HepG2 (cell line): ENCODE data around the gene ZNF3. TPM values are rescaled to one million over a fixed set of nuclear protein-coding genes. Genes with fewer than 3 reads are reported as not detected.
A peak's percentile ranks its signal among the peaks of the same experiment; 100 is the strongest.

Experiments
- CREM ChIP-seq, 2 experiments: sonication (generic) in 1 of 2; formaldehyde crosslinking in 1 of 2; IDR thresholded peaks; 2 replicates each; pipeline versions ENCODE4 v1.4.0 to v1.6.1; 2016 to 2020; ENCODE audit warnings: antibody characterized with exemption in 1 of 2, mild to moderate bottlenecking in 1 of 2, missing genetic modification reagents in 1 of 2
- ELF1 ChIP-seq: sonication (generic); formaldehyde crosslinking; IDR thresholded peaks from 2 replicates; pipeline ENCODE4 v1.4.0; 2020; ENCODE audit warnings: missing genetic modification reagents
- KDM2A ChIP-seq: sonication (generic); formaldehyde crosslinking; IDR thresholded peaks from 2 replicates; pipeline ENCODE4 v1.4.0; 2020; ENCODE audit warnings: low read depth, missing genetic modification reagents, borderline replicate concordance
- MIXL1 ChIP-seq: IDR thresholded peaks from 2 replicates; pipeline ENCODE4 v1.6.1; 2016
- PAX8 ChIP-seq: sonication (generic); formaldehyde crosslinking; IDR thresholded peaks from 2 replicates; pipeline ENCODE4 v1.8.0; 2022; ENCODE audit warnings: mild to moderate bottlenecking, missing genetic modification reagents, borderline replicate concordance
- PRDM15 ChIP-seq: sonication (generic); formaldehyde crosslinking; IDR thresholded peaks from 2 replicates; pipeline ENCODE4 v1.4.0; 2020; ENCODE audit warnings: missing genetic modification reagents
- PRDM4 ChIP-seq: sonication (generic); formaldehyde crosslinking; IDR thresholded peaks from 2 replicates; pipeline ENCODE4 v1.9.0; 2021; ENCODE audit warnings: missing genetic modification reagents, borderline replicate concordance
- RORA ChIP-seq: sonication (generic); formaldehyde crosslinking; IDR thresholded peaks from 2 replicates; pipeline ENCODE4 v1.5.0; 2020; ENCODE audit warnings: mild to moderate bottlenecking, missing genetic modification reagents, moderate library complexity
- SAP130 ChIP-seq: IDR thresholded peaks from 2 replicates; pipeline ENCODE4 v1.6.1; 2016; ENCODE audit warnings: low read depth
- STAT5B ChIP-seq: sonication (generic); formaldehyde crosslinking; IDR thresholded peaks from 2 replicates; pipeline ENCODE4 v1.4.0; 2020; ENCODE audit warnings: missing genetic modification reagents
- ZBTB20 ChIP-seq: sonication (generic); formaldehyde crosslinking; IDR thresholded peaks from 2 replicates; pipeline ENCODE4 v1.8.1; 2023; ENCODE audit warnings: missing genetic modification reagents, low read depth, mild to moderate bottlenecking, borderline replicate concordance
- ZBTB37 ChIP-seq: sonication (generic); formaldehyde crosslinking; IDR thresholded peaks from 2 replicates; pipeline ENCODE4 v1.4.0; 2020; ENCODE audit warnings: mild to moderate bottlenecking, missing genetic modification reagents
- ZFP41 ChIP-seq: sonication (generic); formaldehyde crosslinking; IDR thresholded peaks from 2 replicates; pipeline ENCODE4 v1.4.0; 2020; ENCODE audit warnings: mild to moderate bottlenecking, missing genetic modification reagents, borderline replicate concordance
- ZNF326 ChIP-seq: sonication (generic); formaldehyde crosslinking; IDR thresholded peaks from 2 replicates; pipeline ENCODE4 v1.4.0; 2020; ENCODE audit warnings: missing genetic modification reagents, borderline replicate concordance
- ZNF598 ChIP-seq: sonication (generic); formaldehyde crosslinking; IDR thresholded peaks from 2 replicates; pipeline ENCODE4 v1.5.1; 2020; ENCODE audit warnings: mild to moderate bottlenecking, missing genetic modification reagents, borderline replicate concordance
- ZNF619 ChIP-seq: sonication (generic); formaldehyde crosslinking; IDR thresholded peaks from 2 replicates; pipeline ENCODE4 v1.4.0; 2020; ENCODE audit warnings: mild to moderate bottlenecking, missing genetic modification reagents
- ZNF747 ChIP-seq: sonication (generic); formaldehyde crosslinking; IDR thresholded peaks from 2 replicates; pipeline ENCODE4 v1.8.1; 2023; ENCODE audit warnings: missing genetic modification reagents, mild to moderate bottlenecking, borderline replicate concordance
- ZNF749 ChIP-seq: sonication (generic); formaldehyde crosslinking; IDR thresholded peaks from 2 replicates; pipeline ENCODE4 v1.8.0; 2022; ENCODE audit warnings: mild to moderate bottlenecking, missing genetic modification reagents, moderate library complexity, borderline replicate concordance
- ZNF768 ChIP-seq: sonication (generic); formaldehyde crosslinking; IDR thresholded peaks from 2 replicates; pipeline ENCODE4 v1.4.0; 2020; ENCODE audit warnings: missing genetic modification reagents
- ZNF878 ChIP-seq: sonication (generic); formaldehyde crosslinking; IDR thresholded peaks from 2 replicates; pipeline ENCODE4 v1.8.1; 2023; ENCODE audit warnings: mild to moderate bottlenecking, missing genetic modification reagents, moderate library complexity
- ZNF883 ChIP-seq: sonication (generic); formaldehyde crosslinking; IDR thresholded peaks from 2 replicates; pipeline ENCODE4 v1.5.1; 2020; ENCODE audit warnings: mild to moderate bottlenecking, missing genetic modification reagents; ENCODE audit errors: not compliant biosample characterization
- ZZZ3 ChIP-seq: sonication (generic); formaldehyde crosslinking; IDR thresholded peaks from 2 replicates; pipeline ENCODE4 v1.4.0; 2020; ENCODE audit warnings: missing genetic modification reagents, mild to moderate bottlenecking, borderline replicate concordance
- polyA plus RNA-seq, 8 experiments: library from polyadenylated mRNA; depleted of rRNA in 3 of 8; stranded (reverse) in 7 of 8; unstranded in 1 of 8; fragments of >200 nt; fragmentation: Illumina TruSeq in 4 of 8; extraction: Trizol in 4 of 8; gene quantifications; 2 replicates each; pipeline versions ENCODE4 v1.2.1 to v1.2.3, GENCODE V29; 2011 to 2016; ENCODE audit warnings: low read depth in 4 of 8, missing spikeins in 1 of 8, mixed read lengths in 1 of 8; ENCODE audit not compliant: insufficient read depth in 1 of 8
- total RNA-seq, 5 experiments: library from RNA; depleted of rRNA; stranded (reverse); fragments of >200 nt; fragmentation: Illumina TruSeq; extraction: Trizol; gene quantifications; 2 replicates each; pipeline ENCODE4 v1.2.3, GENCODE V29; 2016; ENCODE audit warnings: low read depth in 1 of 5

Gene ZNF3
- total and polyA plus RNA-seq, 2 of the 13 experiments (the other 11 are each of a cell fraction or from before 2014, with no cell fraction given): 33.7 to 56.9 TPM

GRCh38 chr7:100101016-100101862 lies 19.7 kb upstream of the ZNF3 start, which contains the start of the genes AP4M1 and MCM7 (continued):
- TF ChIP-seq RORA (CRISPR knock-in tag) (no peak), ZNF878 (peak; percentile 73; the same call in 1 of the 2 replicates), ZNF598 (CRISPR knock-in tag) (no peak; the same call in none of the 2 replicates), ZBTB37 (CRISPR knock-in tag) (no peak), ZNF747 (CRISPR knock-in tag) (no peak), CREM (IDR thresholded peaks at IDR 0.05) (no peak; the same call in 1 of the 2 replicates), CREM (CRISPR knock-in tag; IDR thresholded peaks at IDR 0.05) (no peak), PRDM15 (no peak; the same call in 1 of the 2 replicates), SAP130 (CRISPR knock-in tag) (peak; percentile 90), STAT5B (CRISPR knock-in tag) (no peak; the same call in 1 of the 2 replicates), ZFP41 (CRISPR knock-in tag) (no peak), PAX8 (CRISPR knock-in tag) (no peak), ZNF619 (CRISPR knock-in tag) (no peak), MIXL1 (CRISPR knock-in tag) (no peak), PRDM4 (CRISPR knock-in tag) (no peak), ZBTB20 (CRISPR knock-in tag) (peak; percentile 40; the same call in 1 of the 2 replicates), ZNF883 (peak; percentile 72), ZZZ3 (CRISPR knock-in tag) (no peak), ZNF326 (CRISPR knock-in tag) (no peak), ELF1 (CRISPR knock-in tag) (no peak), ZNF749 (CRISPR knock-in tag) (peak; percentile 59; the same call in 1 of the 2 replicates), ZNF768 (CRISPR knock-in tag) (peak; percentile 7; the same call in 1 of the 2 replicates), KDM2A (peak; percentile 47)
